Activated CD4-positive, alpha-beta memory T cell treated with anti-CD3 and anti-CD28 coated beads, Interleukin-2, amount 10 ng/mL, durations not matched to agents 7 days and 5 days (primary cell): Measurements from ENCODE around the gene DELE1. TPM values are rescaled to one million over a fixed set of nuclear protein-coding genes. Genes with fewer than 3 reads are reported as not detected.
A peak's percentile ranks its signal among the peaks of the same experiment; 100 is the strongest.
"Not testable (repeated sequence)": the region's sequence is repeated elsewhere in the genome, so short reads cannot be mapped to it uniquely, and the experiment has no call there.

Source experiments
- CTCF ChIA-PET: fragments of 350-600 bp; sonication (Branson Sonifier 250); formaldehyde crosslinking; loops from one replicate; lab custom pipeline; 2021; ENCODE audit warnings: antibody characterized with exemption, inconsistent platforms; lab: Charles Lee
- POLR2A ChIA-PET: fragments of 350-600 bp; sonication (Branson Sonifier 250); formaldehyde crosslinking; loops from one replicate; lab custom pipeline; 2021; ENCODE audit warnings: antibody characterized with exemption; lab: Charles Lee
- DNase-seq: peaks from one replicate; pipeline ENCODE4 v3.0.0-alpha.2; 2020
- H3K27ac Mint-ChIP-seq: one replicate; pipeline ENCODE4 v1.8.0; 2021; ENCODE audit warnings: mild to moderate bottlenecking, mixed read lengths
- H3K27me3 Mint-ChIP-seq: one replicate; pipeline ENCODE4 v1.8.0; 2021; ENCODE audit warnings: mixed read lengths
- H3K36me3 Mint-ChIP-seq: one replicate; pipeline ENCODE4 v1.8.0; 2021; ENCODE audit warnings: low read depth, mixed read lengths
- H3K4me1 Mint-ChIP-seq: one replicate; pipeline ENCODE4 v1.8.0; 2021; ENCODE audit warnings: mixed read lengths
- H3K4me3 Mint-ChIP-seq: one replicate; pipeline ENCODE4 v1.8.0; 2021; ENCODE audit warnings: mild to moderate bottlenecking, mixed read lengths
- H3K9me3 Mint-ChIP-seq: one replicate; pipeline ENCODE4 v1.8.0; 2021; ENCODE audit warnings: mixed read lengths
- total RNA-seq, 2 experiments: library from RNA; stranded (reverse); gene quantifications; one replicate each; pipeline ENCODE4 v1.2.3, GENCODE V29; 2021

The DELE1 gene
- total RNA-seq, 2 experiments from 2014 or later = 73.4 to 80.7 TPM

DNA sequence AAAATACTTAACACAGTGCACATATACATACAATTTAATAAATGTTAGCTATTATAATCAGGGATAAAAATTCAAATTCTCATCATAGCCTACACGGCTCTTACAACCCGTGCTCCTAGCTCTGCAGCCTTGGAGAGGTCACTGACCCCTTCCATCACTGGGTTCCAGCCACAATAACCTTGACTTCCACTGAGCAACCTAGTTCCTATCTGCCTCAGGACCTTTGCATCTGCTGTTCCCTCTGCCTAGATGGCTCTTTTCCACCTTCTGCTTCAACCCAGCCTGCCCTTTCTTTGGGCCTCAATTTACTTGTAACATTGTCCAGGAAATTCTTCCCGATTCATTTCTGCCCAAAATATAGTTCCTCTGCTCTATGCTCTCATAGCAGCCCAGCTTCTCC lies 8.9 kb upstream of the DELE1 start:
- no peak for DNase-seq
- POLR2A ChIA-PET = interaction anchor here (1.8 to 3.1 kb wide), 2 partner anchors 9 to 54 kb away, joined by 7 to 13 read pairs; partner anchors contain the start of genes DELE1 and RNF14
- Mint-ChIP-seq H3K27me3 (peaks cover 42% of the 10 kb centered on the region), H3K36me3 (no peaks in the 10 kb centered on the region), H3K9me3 (no peaks in the 10 kb centered on the region), H3K4me1 (peaks cover 10% of the 10 kb centered on the region), H3K27ac (no peak overlapping the region), H3K4me3 (no peak overlapping the region)
- CTCF ChIA-PET = interaction anchor here (1.0 to 3.8 kb wide), 2 partner anchors 8 to 35 kb away, joined by 4 to 19 read pairs; partner anchors contain the start of gene DELE1

DNA sequence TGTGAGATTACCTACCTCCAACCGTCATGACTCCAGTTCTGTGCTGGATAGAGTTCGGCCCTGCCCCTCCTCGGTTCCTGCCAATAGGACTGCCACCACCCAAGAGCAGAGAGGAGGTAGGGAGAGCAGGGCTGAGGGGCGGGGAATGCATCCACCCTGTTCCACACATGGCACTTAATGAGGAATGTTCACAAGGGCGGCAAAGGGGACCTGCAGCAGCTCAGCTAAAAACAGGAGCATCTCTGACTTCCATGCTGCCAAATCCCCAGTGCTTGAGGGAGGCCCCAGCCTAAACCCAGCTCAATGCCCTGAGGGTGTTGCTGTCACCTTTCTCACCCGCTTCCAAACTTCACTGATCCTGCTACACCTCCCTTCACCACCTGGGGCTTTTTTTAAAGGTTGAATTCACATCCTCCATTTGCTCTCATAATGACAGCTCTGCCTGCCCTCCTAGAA lies 7.8 kb upstream of the DELE1 start:
- Mint-ChIP-seq H3K27ac (no peak overlapping the region), H3K9me3 (no peaks in the 10 kb centered on the region), H3K27me3 (peaks cover 42% of the 10 kb centered on the region), H3K36me3 (no peaks in the 10 kb centered on the region), H3K4me3 (no peak overlapping the region), H3K4me1 (peaks cover 10% of the 10 kb centered on the region)
- ChIA-PET POLR2A (interaction anchor here (1.2 to 1.8 kb wide), 3 partner anchors 8 to 53 kb away, joined by 3 to 7 read pairs (median 5); partner anchors contain the start of genes DELE1, PCDH12 and RNF14), CTCF (interaction anchor here (1.1 to 3.8 kb wide), 4 partner anchors 36 to 224 kb away, joined by 4 to 19 read pairs (median 5); partner anchors contain the start of gene RNF14)
- no peak for DNase-seq

DNA sequence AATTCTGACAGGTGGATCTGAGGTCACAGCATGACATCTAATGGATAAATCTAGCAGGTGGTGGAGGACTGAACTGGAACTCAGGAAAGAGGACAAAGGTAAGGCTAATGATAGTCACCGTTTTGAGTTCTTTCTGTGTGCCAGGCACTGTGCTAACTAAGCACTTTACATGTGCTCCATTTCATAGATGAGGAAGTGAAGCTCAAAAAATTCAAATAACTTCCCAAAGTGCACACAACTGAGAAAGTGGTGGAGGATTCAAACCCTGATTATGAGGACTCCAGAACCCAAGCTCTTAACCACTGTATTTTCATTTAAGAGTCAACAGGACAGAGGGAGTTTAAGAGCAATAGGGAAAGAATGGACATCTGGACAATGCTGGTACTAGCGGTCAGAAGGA lies 7.1 kb upstream of the DELE1 start:
- Mint-ChIP-seq H3K36me3 (no peaks in the 10 kb centered on the region), H3K27me3 (peaks cover 42% of the 10 kb centered on the region), H3K9me3 (no peaks in the 10 kb centered on the region), H3K4me1 (peaks cover 10% of the 10 kb centered on the region), H3K4me3 (no peak overlapping the region), H3K27ac (no peak overlapping the region)
- ChIA-PET POLR2A (interaction anchor here (1.2 to 1.8 kb wide), 3 partner anchors 8 to 53 kb away, joined by 3 to 7 read pairs (median 5); partner anchors contain the start of genes DELE1, PCDH12 and RNF14), CTCF (interaction anchor here (1.1 to 3.8 kb wide), 4 partner anchors 36 to 224 kb away, joined by 4 to 19 read pairs (median 5); partner anchors contain the start of gene RNF14)
- no peak for DNase-seq

DNA sequence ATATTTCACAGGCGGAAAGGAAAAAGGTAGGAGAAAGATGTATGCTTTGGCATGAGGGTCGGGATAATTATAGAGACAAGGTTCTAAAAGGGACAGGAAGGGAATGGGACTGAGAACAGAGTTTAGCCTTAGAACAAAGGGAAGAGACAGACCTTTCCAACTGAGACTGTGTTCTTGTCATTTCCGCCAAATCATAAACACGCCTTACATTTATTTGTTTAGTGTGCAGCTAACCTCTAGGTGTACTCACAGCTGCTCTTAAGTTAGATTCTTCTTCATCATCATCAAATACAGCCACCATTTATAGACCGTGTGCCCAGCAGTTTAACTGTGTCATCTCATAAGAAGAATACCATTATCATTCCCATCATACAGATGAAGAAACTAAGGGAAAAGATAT lies 5.9 kb upstream of the DELE1 start:
- ChIA-PET POLR2A (interaction anchor here (1.0 kb wide), 1 partner anchor 43 kb away, joined by 4 read pairs; no protein-coding TSS in a partner anchor), CTCF (interaction anchor here (1.3 to 1.5 kb wide), 2 partner anchors 43 to 253 kb away, joined by 3 to 5 read pairs; no protein-coding TSS in a partner anchor)
- H3K27me3 Mint-ChIP-seq = peaks cover 38% of the 10 kb centered on the region
- H3K9me3 Mint-ChIP-seq = no peaks in the 10 kb centered on the region
- no peak for DNase-seq
- no peaks in the 10 kb centered on the region for H3K36me3 Mint-ChIP-seq
- peaks cover 14% of the 10 kb centered on the region for H3K4me1 Mint-ChIP-seq
- no peak overlapping the region for H3K4me3 Mint-ChIP-seq
- H3K27ac Mint-ChIP-seq = no peak overlapping the region

DNA sequence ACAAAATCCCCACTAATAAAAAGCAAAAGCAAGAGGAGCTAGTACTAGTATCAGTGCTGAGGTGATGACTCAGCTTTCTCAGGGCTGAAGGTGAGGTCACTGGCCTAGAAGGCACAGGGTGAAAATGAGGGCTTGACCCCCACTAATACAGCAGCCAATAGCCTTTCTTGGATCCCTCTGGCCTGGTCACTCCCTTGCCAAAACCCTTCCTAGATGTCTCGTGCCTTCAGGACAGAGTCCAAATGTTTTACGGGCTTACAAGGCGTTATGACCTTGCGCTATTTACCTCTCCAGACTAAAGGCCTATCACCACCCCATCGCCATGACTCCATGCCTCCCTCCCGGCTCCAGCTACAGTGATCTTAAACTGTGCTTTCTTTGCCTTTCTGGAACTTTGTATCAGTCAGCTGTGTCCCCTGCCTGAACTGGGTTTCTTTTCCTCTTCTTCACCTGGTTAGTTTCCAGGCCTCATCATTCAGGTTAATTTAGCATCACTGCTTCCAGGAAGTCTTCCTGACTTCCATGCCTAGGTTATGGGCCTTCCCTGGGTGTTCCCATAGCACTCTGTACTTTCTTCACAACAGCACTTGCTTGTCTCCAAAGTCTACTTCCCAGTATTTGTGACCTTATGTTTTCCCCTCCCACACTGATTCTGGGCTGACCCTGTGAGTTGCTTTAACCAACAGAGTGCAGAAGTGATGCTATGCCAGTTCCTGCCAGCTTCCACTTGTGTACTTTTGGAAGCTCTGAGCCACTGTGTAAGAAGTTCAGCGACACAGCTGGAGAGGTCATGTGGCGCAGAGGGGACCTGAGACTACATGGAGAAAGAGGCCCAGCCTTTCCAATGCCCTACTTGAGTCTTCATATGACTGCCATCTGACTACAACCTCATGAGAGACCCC lies 4.2 kb upstream of the DELE1 start:
- no peak overlapping the region for H3K27ac Mint-ChIP-seq
- POLR2A ChIA-PET = no interaction called here
- H3K4me3 Mint-ChIP-seq = no peak overlapping the region
- peaks cover 24% of the 10 kb centered on the region for H3K27me3 Mint-ChIP-seq
- CTCF ChIA-PET = interaction anchor here (1.1 to 6.3 kb wide), 2 partner anchors 41 to 226 kb away, joined by 3 to 54 read pairs; no protein-coding TSS in a partner anchor
- H3K9me3 Mint-ChIP-seq = no peaks in the 10 kb centered on the region
- H3K36me3 Mint-ChIP-seq = peaks cover 6% of the 10 kb centered on the region
- DNase-seq = no peak
- peaks cover 17% of the 10 kb centered on the region for H3K4me1 Mint-ChIP-seq

DNA sequence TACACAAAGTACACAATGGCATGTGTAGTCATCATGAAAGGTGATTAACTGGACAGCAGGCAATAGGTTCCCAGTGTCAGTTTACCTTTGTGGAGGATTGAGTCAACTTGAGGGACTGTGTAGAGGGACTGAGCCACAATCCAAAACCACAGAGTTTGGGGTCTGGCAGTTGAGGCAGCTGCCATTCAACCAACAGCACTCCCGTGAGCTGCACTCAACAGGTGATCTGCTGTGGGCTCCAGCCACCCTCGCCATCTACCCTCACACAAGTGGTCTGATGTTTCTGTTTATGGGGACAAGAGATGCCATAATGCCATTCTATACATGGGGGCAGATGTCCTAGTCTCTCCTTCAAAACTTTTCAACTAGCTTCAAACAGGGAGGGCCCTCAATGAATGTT lies 2.9 kb upstream of the DELE1 start:
- H3K4me3 Mint-ChIP-seq = no peak overlapping the region
- H3K27ac Mint-ChIP-seq = no peak overlapping the region
- ChIA-PET POLR2A (no interaction called here), CTCF (interaction anchor here (2.1 to 6.3 kb wide), 2 partner anchors 40 to 229 kb away, joined by 6 to 54 read pairs; no protein-coding TSS in a partner anchor)
- no peak for DNase-seq
- H3K27me3 Mint-ChIP-seq = peaks cover 12% of the 10 kb centered on the region
- H3K9me3 Mint-ChIP-seq = no peaks in the 10 kb centered on the region
- H3K4me1 Mint-ChIP-seq = peaks cover 18% of the 10 kb centered on the region
- peaks cover 12% of the 10 kb centered on the region for H3K36me3 Mint-ChIP-seq

DNA sequence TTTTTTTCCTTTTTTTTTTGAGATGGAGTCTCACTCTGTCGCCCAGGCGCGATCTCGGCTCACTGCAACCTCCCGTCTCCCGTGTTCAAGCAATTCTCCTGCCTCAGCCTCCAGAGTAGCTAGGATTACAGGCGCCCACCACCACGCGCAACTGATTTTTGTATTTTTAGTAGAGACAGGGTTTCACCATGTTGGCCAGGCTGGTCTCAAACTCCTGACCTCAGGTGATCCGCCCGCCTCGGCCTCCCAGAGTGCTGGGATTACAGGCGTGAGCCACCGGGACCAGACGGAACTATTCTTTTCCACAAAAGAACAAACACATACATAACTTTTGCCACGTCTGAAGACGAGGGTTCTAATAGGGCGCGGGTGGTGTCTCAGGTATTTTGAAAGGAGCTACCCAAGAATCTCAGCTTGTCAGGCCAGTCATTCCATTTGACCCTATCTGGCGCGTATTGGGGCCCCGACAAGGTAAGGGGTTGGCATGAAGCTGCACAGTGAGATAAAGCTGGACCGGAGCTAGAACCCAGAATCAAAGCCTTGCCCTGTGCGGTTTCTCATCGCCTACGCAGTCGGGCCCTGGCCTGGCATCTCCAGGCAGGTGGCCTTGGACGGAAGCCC lies 734 bp upstream of the DELE1 start:
- Mint-ChIP-seq H3K4me3 (peak overlapping the region; percentile 84), H3K36me3 (peaks cover 28% of the 10 kb centered on the region), H3K4me1 (peaks cover 31% of the 10 kb centered on the region), H3K27ac (peak overlapping the region; percentile 83)
- not testable (repeated sequence) for DNase-seq, H3K27me3 Mint-ChIP-seq, H3K9me3 Mint-ChIP-seq
- POLR2A ChIA-PET = interaction anchor here (0.7 to 2.9 kb wide), 22 partner anchors 9 to 315 kb away, joined by 3 to 49 read pairs (median 5); partner anchors contain the start of genes FCHSD1, PCDH12 and RNF14
- CTCF ChIA-PET = interaction anchor here (0.6 to 6.3 kb wide), 17 partner anchors 8 to 304 kb away, joined by 3 to 54 read pairs (median 4); partner anchors contain the start of genes DIAPH1, HDAC3, PCDH1 and PCDH12

DNA sequence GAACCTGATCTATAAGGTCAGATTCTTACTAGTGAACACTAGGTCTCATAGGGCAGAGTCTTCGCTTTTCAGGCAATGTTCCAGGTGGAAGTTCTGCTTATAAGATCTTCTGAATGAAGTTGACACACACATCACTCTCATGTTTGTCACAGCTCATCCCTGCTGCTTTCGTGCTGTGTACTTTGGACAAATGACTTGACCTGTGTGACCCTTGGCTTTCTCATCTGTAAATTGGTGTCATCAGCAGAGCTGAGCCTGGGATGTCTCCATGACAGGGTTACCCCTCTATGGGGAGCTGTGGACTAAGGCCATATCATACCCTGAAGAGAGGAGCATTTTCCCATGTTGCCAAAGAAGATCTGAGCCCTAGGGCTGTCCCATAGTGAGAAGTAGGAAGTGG lies 2.8 kb downstream of the DELE1 start:
- H3K27me3 Mint-ChIP-seq = no peaks in the 10 kb centered on the region

DNA sequence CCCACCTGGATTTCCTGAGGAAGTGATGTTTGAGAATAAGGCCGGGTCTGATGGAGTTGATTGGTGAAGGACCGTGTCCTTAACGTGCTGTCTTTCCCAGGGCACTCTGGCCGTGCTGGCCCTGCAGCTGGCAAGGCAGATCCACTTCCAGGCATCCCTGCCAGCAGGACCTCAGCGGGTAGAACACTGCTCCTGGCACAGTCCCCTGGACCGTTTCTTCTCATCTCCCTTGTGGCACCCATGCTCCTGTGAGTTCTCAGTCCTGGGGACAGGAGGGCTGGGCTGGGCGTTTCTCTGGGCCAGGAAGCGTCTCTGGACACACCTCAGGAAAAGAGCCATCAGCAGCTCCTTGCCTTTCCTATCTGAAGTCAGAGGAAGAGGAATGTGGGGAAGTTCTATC lies 4.4 kb downstream of the DELE1 start:
- CTCF ChIA-PET = interaction anchor here (1.0 to 2.2 kb wide), 2 partner anchors 33 to 41 kb away, joined by 4 to 6 read pairs; partner anchors contain the start of gene RNF14
- H3K36me3 Mint-ChIP-seq = peaks cover 66% of the 10 kb centered on the region
- peak overlapping the region; percentile 61 for H3K27ac Mint-ChIP-seq
- peaks cover 35% of the 10 kb centered on the region for H3K4me1 Mint-ChIP-seq
- no peak for DNase-seq
- no peaks in the 10 kb centered on the region for H3K9me3 Mint-ChIP-seq
- no peak overlapping the region for H3K4me3 Mint-ChIP-seq
- POLR2A ChIA-PET = no interaction called here
- H3K27me3 Mint-ChIP-seq = no peaks in the 10 kb centered on the region

More for the DNA sequence above, 2.8 kb downstream of the DELE1 start:
- Mint-ChIP-seq H3K36me3 (peaks cover 57% of the 10 kb centered on the region), H3K4me1 (peaks cover 41% of the 10 kb centered on the region), H3K9me3 (no peaks in the 10 kb centered on the region), H3K4me3 (no peak overlapping the region), H3K27ac (no peak overlapping the region)
- no peak for DNase-seq
- ChIA-PET POLR2A (no interaction called here), CTCF (interaction anchor here (0.6 to 2.2 kb wide), 3 partner anchors 34 to 43 kb away, joined by 3 to 6 read pairs (median 5); partner anchors contain the start of gene RNF14)

DNA sequence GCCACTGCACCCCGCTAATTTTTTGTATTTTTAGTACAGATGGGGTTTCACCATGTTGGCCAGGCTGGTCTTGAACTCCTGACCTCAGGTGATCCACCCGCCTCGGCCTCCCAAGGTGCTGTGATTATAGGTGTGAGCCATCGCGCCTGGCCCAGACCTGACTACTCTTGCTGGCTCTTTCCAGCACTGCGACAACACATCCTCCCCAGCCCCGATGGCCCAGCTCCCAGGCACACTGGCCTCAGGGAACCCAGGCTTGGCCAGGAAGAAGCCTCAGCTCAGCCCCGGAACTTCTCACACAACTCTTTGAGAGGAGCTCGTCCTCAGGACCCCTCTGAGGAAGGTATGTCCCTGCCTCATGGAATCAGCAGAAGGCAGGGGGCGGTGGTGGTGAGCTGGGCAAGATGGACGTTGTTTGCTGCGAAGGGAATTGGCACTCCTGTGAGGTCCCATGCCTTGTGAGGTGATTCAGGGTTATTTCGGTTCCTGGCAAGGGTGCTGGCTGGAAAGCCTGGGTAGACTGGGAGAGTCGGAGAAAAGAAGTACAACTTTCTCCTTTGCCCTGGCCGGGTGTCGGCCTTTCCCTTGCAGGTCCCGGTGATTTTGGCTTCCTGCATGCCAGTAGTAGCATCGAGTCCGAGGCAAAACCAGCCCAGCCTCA lies 5.9 kb downstream of the DELE1 start:
- ChIA-PET CTCF (interaction anchor here (1.4 kb wide), 1 partner anchor 39 kb away, joined by 4 read pairs; the partner anchor contains the start of gene RNF14), POLR2A (interaction anchor here (0.7 kb wide), 1 partner anchor 14 kb away, joined by 3 read pairs; no protein-coding TSS in a partner anchor)
- H3K27ac Mint-ChIP-seq = no peak overlapping the region
- peaks cover 28% of the 10 kb centered on the region for H3K4me1 Mint-ChIP-seq
- H3K4me3 Mint-ChIP-seq = no peak overlapping the region
- H3K36me3 Mint-ChIP-seq = peaks cover 68% of the 10 kb centered on the region
- H3K27me3 Mint-ChIP-seq = no peaks in the 10 kb centered on the region
- H3K9me3 Mint-ChIP-seq = no peaks in the 10 kb centered on the region
- no peak for DNase-seq

DNA sequence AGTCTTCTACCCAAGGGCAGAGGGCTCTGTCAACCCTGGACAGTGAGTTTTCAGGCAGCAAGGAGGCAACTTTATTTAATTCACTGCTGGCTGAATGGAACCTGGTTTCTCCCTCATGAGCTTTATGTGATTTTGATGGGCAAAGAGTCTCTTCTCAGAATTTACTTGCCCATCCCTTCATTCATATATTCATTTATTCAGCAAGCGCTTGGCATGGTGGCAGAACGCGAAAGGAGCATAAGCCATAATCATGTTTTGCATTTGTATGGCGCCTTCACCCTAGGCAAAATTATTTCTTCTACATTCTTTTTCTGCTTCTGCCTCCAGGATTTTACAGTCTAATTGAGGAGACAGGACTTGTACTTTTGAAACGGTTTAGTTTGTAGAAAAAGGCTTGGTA lies 8.0 kb downstream of the DELE1 start:
- peaks cover 22% of the 10 kb centered on the region for H3K4me1 Mint-ChIP-seq
- no peak overlapping the region for H3K4me3 Mint-ChIP-seq
- DNase-seq = no peak
- H3K9me3 Mint-ChIP-seq = no peaks in the 10 kb centered on the region
- CTCF ChIA-PET = interaction anchor here (0.6 kb wide), 1 partner anchor 29 kb away, joined by 3 read pairs; no protein-coding TSS in a partner anchor
- no peaks in the 10 kb centered on the region for H3K27me3 Mint-ChIP-seq
- H3K27ac Mint-ChIP-seq = no peak overlapping the region
- POLR2A ChIA-PET = no interaction called here
- H3K36me3 Mint-ChIP-seq = peaks cover 69% of the 10 kb centered on the region
